Body of pancreas (tissue), 4 donors: ENCODE measurements around the gene EPN3.

Experiments
- CTCF ChIP-seq, 7 experiments: fragments of 450-650 bp in 4 of 7; fragments of 200-600 bp in 3 of 7; sonication (generic) in 3 of 7; IDR thresholded peaks; one replicate each; pipeline ENCODE4 v1.5.1; 2016 to 2019; ENCODE audit warnings: antibody characterized with exemption in 7 of 7
- POLR2A ChIP-seq, 3 donors: fragments of 450-650 bp; IDR thresholded peaks; one replicate each; pipeline ENCODE4 v1.6.1; 2016; ENCODE audit warnings: antibody characterized with exemption in 3 of 3, mild to moderate bottlenecking in 2 of 3

- TF ChIP-seq CTCF (IDR thresholded peaks at IDR 0.05) (no peak), POLR2A (IDR thresholded peaks at IDR 0.05) (no peak)
Measured at GRCh38 chr17:50551884-50552283, 19.3 kb downstream of the EPN3 start.
